Left lung (tissue), 10 donors: Measurements from ENCODE around the gene PTH1R. TPM values are rescaled to one million over a fixed set of nuclear protein-coding genes. Genes with fewer than 3 reads are reported as not detected.

Source experiments
- ATAC-seq: fragments of 200-7000 bp; cut with Tn5 transposase; one replicate; pipeline ENCODE4 v1.9.1; 2020; ENCODE audit warnings: moderate library complexity
- DNase-seq, 4 donors: peaks; one replicate each; pipeline ENCODE4 v3.0.0-alpha.2; 2013 to 2020
- H3K27ac ChIP-seq, 2 donors: fragments of 200-600 bp; sonication (generic) in 1 of 2; one replicate each; pipeline versions ENCODE4 v1.5.0 to v1.8.0; 2020 to 2021
- H3K27me3 ChIP-seq, 2 donors: fragments of 200-600 bp; sonication (generic) in 1 of 2; one replicate each; pipeline versions ENCODE4 v1.5.0 to v1.8.0; 2020 to 2021
- H3K36me3 ChIP-seq, 2 donors: fragments of 200-600 bp; sonication (generic) in 1 of 2; one replicate each; pipeline versions ENCODE4 v1.5.0 to v1.8.0; 2020 to 2021
- H3K4me1 ChIP-seq, 2 donors: fragments of 200-600 bp; one replicate each; pipeline ENCODE4 v1.8.0; 2021
- H3K4me3 ChIP-seq, 2 donors: fragments of 200-600 bp; sonication (generic) in 1 of 2; one replicate each; pipeline versions ENCODE4 v1.5.0 to v1.8.0; 2020 to 2021; ENCODE audit warnings: mild to moderate bottlenecking in 1 of 2
- H3K9me3 ChIP-seq, 2 donors: fragments of 200-600 bp; sonication (generic) in 1 of 2; one replicate each; pipeline versions ENCODE4 v1.5.0 to v1.8.0; 2020 to 2021
- CTCF ChIP-seq, 2 donors: fragments of 200-600 bp; sonication (generic) in 1 of 2; IDR thresholded peaks; one replicate each; pipeline versions ENCODE4 v1.5.0 to v1.8.0; 2021; ENCODE audit warnings: antibody characterized with exemption in 2 of 2
- intact Hi-C, 2 donors: fragments of 100-400 bp; cut with DNase I; formaldehyde crosslinking; loops; one replicate each; pipeline versions ENCODE4 v1.11.2 to v1.14.2; 2022
- polyA plus RNA-seq, 6 donors: library from polyadenylated mRNA; unstranded; fragments of 120-200 nt; gene quantifications; one replicate each; pipeline ENCODE4 v1.2.1, GENCODE V29; 2013; ENCODE audit not compliant: insufficient read length in 6 of 6
- total RNA-seq, 2 donors: library from RNA; stranded (reverse); fragmentation: NEBNext Ultra II Directional; extraction: Animal tissue kit (Norgen Biotek cat#: 25700); gene quantifications; one replicate each; pipeline ENCODE4 v1.2.1, GENCODE V29; 2021
- donor health status: DM: no; HTN: yes; CAD: no.
- donor health status: DM: no; HTN: no; CAD: no.

Gene PTH1R
- total and polyA plus RNA-seq, 8 donors: 12.0 to 131 (median 73.6) TPM

- H3K4me3 ChIP-seq: peak overlapping the region; percentile 27 to 51
- intact Hi-C loops: no loop called here
Measured at GRCh38 chr3:46845860-46846623, 31.5 kb upstream of the PTH1R start.

GRCh38 chr3:46846624-46847542 is 30.6 kb upstream of the PTH1R start:
- Histone ChIP-seq H3K27ac (peak overlapping the region in 1 of 2 donors; percentile 77), H3K4me1 (peaks cover 12 to 17% of the 10 kb centered on the region in 2 donors), H3K36me3 (no peaks in the 10 kb centered on the region), H3K27me3 (peaks cover 0 to 25% of the 10 kb centered on the region in 2 donors), H3K4me3 (peak overlapping the region in 1 of 2 donors; percentile 51), H3K9me3 (peaks cover 0 to 4% of the 10 kb centered on the region in 2 donors)
- intact Hi-C loops: no loop called here
- ATAC-seq: no peak
- no peak for TF ChIP-seq CTCF (IDR thresholded peaks at IDR 0.05)
- DNase-seq: peak in 1 of 4 donors; percentile 32

More at GRCh38 chr3:46845860-46846623, 31.5 kb upstream of the PTH1R start:
- no peaks in the 10 kb centered on the region for H3K36me3 ChIP-seq
- H3K4me1 ChIP-seq: peaks cover 12 to 17% of the 10 kb centered on the region in 2 donors
- DNase-seq: peak; percentile 79 to 90 (median 84)
- ATAC-seq: peak; percentile 92
- peaks cover 0 to 13% of the 10 kb centered on the region in 2 donors for H3K9me3 ChIP-seq
- H3K27me3 ChIP-seq: peaks cover 0 to 25% of the 10 kb centered on the region in 2 donors
- peak overlapping the region; percentile 33 to 77 for H3K27ac ChIP-seq
- TF ChIP-seq CTCF (IDR thresholded peaks at IDR 0.05): peak; percentile 29 to 46

GRCh38 chr3:46847744-46848143 is 29.8 kb upstream of the PTH1R start:
- intact Hi-C loops: no loop called here
- DNase-seq (no peak), ATAC-seq (no peak)
- no peaks in the 10 kb centered on the region for H3K9me3 ChIP-seq
- peaks cover 12 to 17% of the 10 kb centered on the region in 2 donors for H3K4me1 ChIP-seq
- no peak overlapping the region for H3K27ac ChIP-seq
- H3K36me3 ChIP-seq: no peaks in the 10 kb centered on the region
- peaks cover 0 to 25% of the 10 kb centered on the region in 2 donors for H3K27me3 ChIP-seq
- TF ChIP-seq CTCF (IDR thresholded peaks at IDR 0.05): no peak
- H3K4me3 ChIP-seq: no peak overlapping the region

- H3K27ac ChIP-seq: no peak overlapping the region
- DNase-seq: peak in 1 of 4 donors; percentile 30
- no peaks in the 10 kb centered on the region for H3K36me3 ChIP-seq
- H3K4me1 ChIP-seq: peaks cover 12 to 17% of the 10 kb centered on the region in 2 donors
- intact Hi-C loops: no loop called here
- no peak for ATAC-seq
- TF ChIP-seq CTCF (IDR thresholded peaks at IDR 0.05): peak; percentile 25 to 36
- H3K9me3 ChIP-seq: no peaks in the 10 kb centered on the region
- H3K4me3 ChIP-seq: no peak overlapping the region
- H3K27me3 ChIP-seq: peaks cover 0 to 25% of the 10 kb centered on the region in 2 donors
Measured at GRCh38 chr3:46848271-46849044, 29.1 kb upstream of the PTH1R start.
